Stimulated activated CD8-positive, alpha-beta memory T cell treated with anti-CD3 and anti-CD28 coated beads, Interleukin-15, amount 100 ng/mL, for 48 hours (primary cell): ENCODE measurements around the gene SMIM33.
"Not testable (repeated sequence)": the region's sequence is repeated elsewhere in the genome, so short reads cannot be mapped to it uniquely, and the experiment has no call there.

Source experiments
- DNase-seq, 2 donors: peaks; one replicate each; pipeline ENCODE4 v3.0.0-alpha.2; 2020; ENCODE audit warnings: low read depth in 2 of 2

SMIM33 gene

GRCh38 chr5:139457241-139457640 lies 13.6 kb upstream of the SMIM33 start:
- no peak for DNase-seq

- peak in 1 of 2 donors; percentile 27 for DNase-seq
Measured at GRCh38 chr5:139457653-139458306, 13.0 kb upstream of the SMIM33 start.

- DNase-seq = peak; percentile 64 to 65
Measured at GRCh38 chr5:139458580-139459407, 12.0 kb upstream of the SMIM33 start.

DNA sequence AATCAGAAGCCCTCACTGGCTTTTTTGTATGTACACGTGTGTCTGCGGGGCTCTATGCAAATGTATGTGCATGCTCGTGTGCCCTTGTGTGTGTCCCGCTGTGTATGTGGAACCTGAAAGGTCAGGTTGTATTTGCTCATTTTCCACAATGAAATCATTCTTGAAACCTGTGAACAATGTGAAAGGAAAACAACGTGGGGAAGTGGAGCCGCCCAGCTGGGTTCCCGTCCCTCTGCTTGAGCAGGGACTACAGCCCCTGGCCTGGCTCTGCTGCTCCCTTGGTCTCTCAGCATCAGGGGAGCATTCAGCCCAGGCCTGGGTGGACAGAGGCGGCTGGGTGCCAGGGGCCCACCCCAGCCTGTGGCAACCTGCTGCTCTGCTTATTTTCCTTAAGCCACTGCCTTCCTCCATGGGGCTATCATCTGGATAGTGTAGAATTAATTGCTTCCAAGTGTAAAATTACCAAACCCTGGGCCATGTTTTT lies 11.3 kb upstream of the SMIM33 start:
- no peak for DNase-seq

DNA sequence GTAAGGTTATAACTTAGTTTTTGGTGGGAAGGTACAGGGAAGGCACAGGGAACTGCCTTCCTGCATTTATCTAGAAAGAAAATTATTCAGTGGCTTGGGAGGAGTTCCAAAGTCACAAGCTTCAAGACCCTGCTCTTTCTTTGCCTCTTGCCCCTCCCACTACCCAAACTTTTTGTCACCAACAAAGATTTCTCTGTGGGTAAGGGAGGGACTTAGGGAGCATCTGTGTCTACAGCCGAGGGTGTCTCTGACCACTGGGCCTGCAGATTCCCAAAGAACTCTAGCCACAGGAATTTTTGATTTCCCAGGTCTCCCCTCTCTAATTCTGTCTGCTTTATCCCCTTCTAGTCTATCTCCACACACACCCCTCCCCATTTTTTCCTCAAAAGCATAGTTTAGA lies 10.3 kb upstream of the SMIM33 start:
- DNase-seq = no peak

DNA sequence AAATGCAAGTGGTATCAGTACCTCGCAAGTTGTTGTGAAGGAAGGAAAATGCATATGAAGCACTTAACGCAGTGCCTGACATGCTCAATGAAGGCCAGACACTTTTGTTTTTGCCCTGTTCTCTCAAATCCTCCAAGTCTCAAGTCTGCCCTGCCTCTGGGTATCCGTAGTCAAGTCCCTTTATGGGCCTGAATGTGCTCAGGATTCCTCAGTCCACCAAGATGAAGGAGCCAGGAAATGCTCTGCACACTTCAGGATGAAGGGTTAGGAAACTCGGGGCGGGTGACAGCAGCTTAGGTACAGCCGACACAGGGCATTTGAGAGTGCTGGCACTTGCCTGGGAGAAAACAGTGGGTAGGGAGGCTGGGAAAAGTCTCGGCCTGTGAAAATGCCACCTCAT lies 9.6 kb upstream of the SMIM33 start:
- no peak for DNase-seq

DNA sequence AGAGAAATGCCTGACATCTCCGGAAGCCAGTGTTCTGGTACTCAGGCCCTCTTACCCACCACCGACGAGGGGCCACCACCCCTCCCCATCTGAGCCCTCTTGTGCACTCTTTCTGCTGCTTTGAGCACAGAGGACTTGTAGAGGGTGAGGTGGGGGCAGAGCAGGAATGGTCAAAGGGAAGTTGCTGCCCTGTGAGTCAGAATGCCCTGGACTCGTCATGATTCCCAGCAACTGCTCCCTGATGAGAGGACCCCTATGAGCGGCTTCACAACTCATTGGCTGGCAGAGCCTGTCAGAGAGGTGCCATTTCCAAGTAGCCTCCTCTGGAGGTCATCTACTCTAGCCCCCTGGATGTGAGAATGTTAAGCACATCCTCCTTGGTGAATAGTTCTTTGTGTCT lies 9.1 kb upstream of the SMIM33 start:
- no peak for DNase-seq

DNA sequence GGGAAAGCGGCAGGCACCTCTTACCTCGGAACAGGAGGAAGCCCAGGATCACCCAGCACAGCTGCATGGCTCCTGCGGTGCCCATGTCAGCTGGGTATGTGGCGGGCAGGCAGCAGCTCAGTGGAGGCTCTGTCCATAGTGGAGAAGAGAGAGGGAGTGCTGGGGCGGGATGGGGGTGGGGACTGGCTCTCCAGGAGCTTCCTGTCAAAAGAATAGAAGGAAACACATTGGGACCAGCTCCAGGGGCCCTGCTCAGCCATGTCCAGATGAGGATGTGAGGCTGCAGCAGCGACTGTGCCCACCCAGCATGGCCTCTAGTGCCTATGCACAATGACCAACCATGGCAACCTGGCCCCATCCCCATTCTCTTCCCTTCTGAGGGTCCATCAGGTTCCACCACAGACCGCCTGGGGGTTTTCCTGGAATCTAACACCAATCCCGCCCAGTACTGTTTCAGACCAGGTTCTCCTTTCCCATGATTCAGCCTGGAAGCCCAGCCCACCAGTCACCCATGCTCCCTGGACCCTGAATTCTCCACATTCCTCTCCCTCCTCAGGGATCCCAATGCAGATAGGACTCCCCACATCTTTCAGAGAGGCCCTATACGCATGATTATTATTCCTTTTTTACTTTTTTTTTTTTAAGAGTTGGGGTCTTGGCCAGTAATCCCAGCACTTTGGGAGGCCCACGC lies 8.1 kb upstream of the SMIM33 start, which contains the start of gene ECSCR:
Gene ECSCR (minus strand): TSS at position 158 of the 691 bp plus-strand sequence. CDS start 73 bp downstream, at position 85.
- DNase-seq = no peak

- DNase-seq = no peak
Measured at GRCh38 chr5:139468421-139468931, 2.3 kb upstream of the SMIM33 start.

DNA sequence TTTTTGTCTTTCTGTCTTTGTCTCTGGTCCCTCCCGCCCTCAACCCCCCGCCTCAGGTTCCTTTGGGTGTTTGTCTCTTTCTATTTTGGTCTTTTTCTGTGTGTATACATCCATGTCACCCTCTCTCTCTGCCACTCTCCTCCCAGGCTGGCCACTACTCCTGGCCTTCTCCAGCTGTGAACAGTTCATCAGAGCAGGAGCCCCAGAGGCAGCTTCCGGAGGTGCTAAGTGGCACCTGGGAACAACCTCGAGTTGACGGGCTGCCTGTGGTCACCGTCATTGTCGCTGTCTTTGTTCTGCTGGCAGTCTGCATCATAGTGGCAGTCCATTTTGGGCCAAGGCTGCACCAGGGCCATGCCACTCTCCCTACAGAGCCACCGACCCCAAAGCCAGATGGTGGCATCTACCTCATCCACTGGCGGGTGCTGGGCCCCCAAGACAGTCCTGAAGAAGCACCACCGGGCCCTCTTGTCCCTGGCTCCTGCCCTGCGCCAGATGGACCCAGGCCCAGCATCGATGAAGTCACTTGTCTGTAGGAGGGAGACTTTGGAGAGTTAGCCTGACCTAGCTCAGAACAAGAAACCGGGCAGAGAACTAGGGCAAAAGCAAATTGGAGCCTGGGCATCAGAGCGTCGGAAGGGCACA lies 1.7 kb downstream of the SMIM33 start:
- DNase-seq = no peak

DNA sequence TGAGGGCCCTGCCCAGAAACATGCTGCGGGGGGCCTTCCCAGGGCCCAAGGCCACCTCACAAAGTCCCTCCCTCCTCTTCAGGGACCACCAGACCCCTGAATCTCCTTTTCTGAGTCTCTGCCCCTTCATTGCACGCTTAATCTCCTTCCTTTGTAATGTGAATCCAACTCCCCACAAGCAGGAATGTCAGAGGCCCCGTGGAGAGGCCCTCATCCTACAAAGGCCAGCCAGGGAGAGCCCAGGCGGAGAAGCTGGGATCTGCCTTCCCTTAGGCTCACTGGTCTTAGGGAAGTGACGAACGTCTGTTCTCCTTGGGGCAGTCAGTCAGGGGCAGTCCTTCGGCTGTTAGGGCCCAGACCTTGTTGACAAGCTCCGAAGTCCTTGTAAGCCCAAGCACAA lies 2.3 kb downstream of the SMIM33 start:
- DNase-seq = no peak

DNA sequence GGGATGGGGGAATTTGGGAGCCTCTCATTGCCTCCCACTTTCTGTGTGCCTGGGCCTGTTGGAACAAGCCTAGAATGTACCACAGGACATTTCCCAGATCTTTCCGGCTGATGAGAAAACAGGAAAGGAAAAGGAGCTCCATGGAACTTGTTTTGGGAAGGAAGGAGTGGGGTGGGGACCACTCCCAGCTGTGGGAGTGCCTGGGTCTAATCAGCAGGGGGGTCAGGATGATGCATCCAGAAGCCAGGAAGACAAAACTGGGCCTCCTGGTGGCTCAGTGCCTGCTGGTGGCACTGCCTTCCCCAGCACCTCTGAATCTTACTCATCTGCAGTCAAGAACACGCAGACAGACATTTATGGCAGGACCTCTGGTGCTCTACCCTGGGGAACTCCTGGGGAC lies 2.8 kb downstream of the SMIM33 start:
- DNase-seq = no peak

DNA sequence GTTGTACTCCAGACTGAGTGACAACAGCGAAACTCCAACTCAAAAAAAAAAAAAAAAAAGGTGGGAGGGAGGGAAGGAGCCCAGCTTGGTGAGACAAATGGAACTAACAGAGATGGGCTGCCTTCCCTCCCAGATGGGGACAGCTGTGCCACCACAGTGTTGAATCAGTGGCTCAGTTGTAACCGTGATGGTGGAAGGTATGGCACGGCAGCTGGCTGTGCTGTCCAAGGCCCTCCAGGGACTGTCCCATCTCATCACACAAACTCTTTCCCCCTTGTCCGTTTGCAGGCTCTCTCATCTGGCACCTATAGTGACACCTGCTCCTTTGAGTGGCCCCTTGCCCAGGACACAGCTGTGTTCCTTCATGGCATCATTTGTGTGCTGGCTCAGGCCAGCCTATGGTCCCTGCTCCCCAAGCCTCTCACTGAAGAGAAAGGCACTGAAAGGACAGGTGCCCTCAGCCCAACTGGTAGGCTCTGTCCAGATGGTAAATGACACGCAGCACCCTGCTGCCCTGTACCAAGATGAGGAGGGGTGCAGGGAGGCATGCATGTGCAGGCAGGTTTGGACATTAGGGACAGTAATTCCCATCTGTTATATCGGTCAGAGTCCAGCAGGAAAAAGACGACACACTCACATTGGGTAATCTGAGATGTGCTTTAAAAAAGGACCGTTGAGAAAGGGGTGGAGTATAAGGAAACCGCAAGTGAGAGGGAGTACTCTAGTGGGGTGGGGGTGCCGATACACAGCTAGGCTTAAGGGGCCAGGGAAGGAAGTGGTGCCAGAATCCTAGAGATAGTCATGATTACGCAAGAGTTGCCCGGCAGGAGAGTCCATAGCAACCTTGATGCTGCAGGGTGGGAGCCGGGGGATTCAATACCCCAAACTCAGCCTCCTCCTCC lies 4.3 kb downstream of the SMIM33 start:
- DNase-seq = no peak

GRCh38 chr5:139475865-139476617 lies 5.2 kb downstream of the SMIM33 start:
- no peak for DNase-seq

DNA sequence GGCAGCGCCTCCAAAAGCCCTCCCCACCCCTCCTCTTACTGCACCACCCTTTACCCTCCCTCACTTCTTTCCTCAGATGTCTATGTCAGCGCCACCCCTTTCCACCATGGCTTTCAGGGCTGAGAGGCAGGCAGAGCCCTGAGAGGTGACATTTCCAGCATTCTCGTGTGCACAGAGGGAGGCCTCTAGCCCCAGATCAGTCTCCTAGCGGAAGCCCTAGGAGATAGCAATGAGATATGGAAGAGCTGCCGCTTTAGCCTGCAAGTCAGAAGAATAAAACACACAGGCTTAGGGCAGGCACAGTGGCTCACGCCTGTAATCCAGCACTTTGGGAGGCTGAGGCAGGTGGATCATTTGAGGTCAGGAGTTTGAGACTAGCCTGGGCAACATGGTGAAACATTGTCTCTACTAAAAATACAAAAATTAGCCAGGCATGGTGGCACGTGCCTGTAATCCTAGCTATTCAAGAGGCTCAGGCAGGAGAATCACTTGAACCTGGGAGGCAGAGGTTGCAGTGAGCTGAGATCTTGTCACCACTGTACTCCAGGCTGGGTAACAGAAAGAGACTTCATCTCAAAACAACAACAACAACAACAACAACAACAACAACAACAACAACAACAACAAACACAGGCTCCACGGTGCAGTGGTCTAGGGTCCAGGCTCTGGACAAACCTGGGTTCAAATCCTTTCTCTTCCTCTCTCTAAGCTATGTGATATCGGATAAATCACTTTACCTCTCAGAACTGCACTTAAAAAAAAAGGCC lies 8.0 kb downstream of the SMIM33 start:
- DNase-seq = not testable (repeated sequence)

DNA sequence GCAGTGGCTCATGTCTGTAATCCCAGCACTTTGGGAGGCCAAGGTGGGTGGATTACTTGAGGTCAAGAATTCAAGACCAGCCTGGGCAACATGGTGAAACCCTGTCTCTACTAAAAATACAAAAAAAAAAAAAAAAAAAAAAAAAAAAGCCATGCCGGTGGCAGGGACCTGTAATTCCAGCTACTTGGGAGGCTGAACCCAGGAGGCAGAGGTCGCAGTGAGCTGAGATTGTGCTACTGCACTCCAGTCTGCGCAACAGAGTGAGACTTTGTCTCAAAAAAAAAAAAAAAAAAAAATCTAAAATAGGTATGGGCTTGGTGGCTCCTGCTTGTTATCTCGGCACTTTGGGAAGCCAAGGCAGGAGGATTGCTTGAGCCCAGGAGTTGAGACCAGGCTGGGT lies 8.9 kb downstream of the SMIM33 start:
- not testable (repeated sequence) for DNase-seq

GRCh38 chr5:139481122-139481533 lies 10.3 kb downstream of the SMIM33 start:
- DNase-seq = no peak

- DNase-seq = no peak
Measured at GRCh38 chr5:139481580-139482049, 10.8 kb downstream of the SMIM33 start.
